Tibial artery (tissue), 4 donors: Measurements from ENCODE around the gene NEFH.
"Not testable (repeated sequence)": the region's sequence is repeated elsewhere in the genome, so short reads cannot be mapped to it uniquely, and the experiment has no call there.

Experiments used
- DNase-seq, 2 donors: peaks; one replicate each; pipeline ENCODE4 v3.0.0-alpha.2; 2019
- H3K27ac ChIP-seq, 2 donors: fragments of 200-600 bp; sonication (generic) in 1 of 2; 1 replicate in 1 of 2; 2 replicates in 1 of 2; pipeline ENCODE4 v1.5.1; 2018 to 2019; ENCODE audit warnings: mild to moderate bottlenecking in 1 of 2
- H3K27me3 ChIP-seq, 2 donors: fragments of 200-600 bp; sonication (generic) in 1 of 2; one replicate each; pipeline versions ENCODE4 v1.5.1 to v1.6.0; 2016 to 2019
- H3K36me3 ChIP-seq, 3 donors: fragments of 200-600 bp; sonication (generic) in 2 of 3; one replicate each; pipeline ENCODE4 v1.5.1; 2016 to 2019; ENCODE audit warnings: mild to moderate bottlenecking in 2 of 3
- H3K4me1 ChIP-seq, 4 donors: fragments of 200-600 bp; sonication (generic) in 2 of 4; 1 replicate in 3 of 4; 2 replicates in 1 of 4; pipeline ENCODE4 v1.5.1; 2016 to 2019
- H3K4me3 ChIP-seq, 2 donors: fragments of 200-600 bp; sonication (generic) in 1 of 2; 1 replicate in 1 of 2; 2 replicates in 1 of 2; pipeline ENCODE4 v1.5.1; 2018 to 2019; ENCODE audit warnings: mild to moderate bottlenecking in 2 of 2
- H3K9me3 ChIP-seq, 3 donors: fragments of 200-600 bp; sonication (generic) in 1 of 3; one replicate each; pipeline ENCODE4 v1.5.1; 2016 to 2019
- intact Hi-C: fragments of 100-400 bp; cut with DNase I; formaldehyde crosslinking; loops from one replicate; pipeline ENCODE4 v1.15.0; 2023; ENCODE audit warnings: low total_unique reads
- TF ChIP-seq, protein P1 (sequence below), 2 experiments: fragments of 200-600 bp in 1 of 2; fragments of 450-650 bp in 1 of 2; IDR thresholded peaks; one replicate each; pipeline ENCODE4 v1.5.1; 2017 to 2019; ENCODE audit warnings: antibody characterized with exemption in 2 of 2, mild to moderate bottlenecking in 1 of 2, moderate library complexity in 1 of 2

The NEFH gene

DNA sequence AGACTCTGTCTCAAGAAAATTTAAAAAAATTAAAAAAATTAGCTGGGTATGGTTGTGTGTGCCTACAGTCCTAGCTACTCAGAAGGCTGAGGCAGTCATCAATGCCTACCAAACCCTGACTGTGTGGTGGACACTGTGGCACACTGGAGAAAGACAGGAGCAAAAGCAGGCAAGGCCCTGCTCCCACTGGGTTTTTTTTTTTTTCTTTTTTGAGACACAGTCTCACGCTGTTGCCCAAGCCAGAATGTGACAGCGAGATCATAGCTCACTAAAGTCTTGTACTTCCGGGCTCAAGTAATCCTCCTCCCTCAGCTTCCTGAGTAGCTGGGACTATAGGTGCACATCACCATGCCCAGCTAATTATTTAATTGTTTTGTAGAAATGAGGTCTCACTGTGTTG is 4.6 kb downstream of the NEFH start:
- H3K9me3 ChIP-seq: no peaks in the 10 kb centered on the region
- peaks cover 0 to 17% (median 13%) of the 10 kb centered on the region in 4 donors for H3K4me1 ChIP-seq
- no peak overlapping the region for H3K4me3 ChIP-seq
- DNase-seq: no peak
- peaks cover 0 to 39% of the 10 kb centered on the region in 2 donors for H3K27me3 ChIP-seq
- H3K27ac ChIP-seq: no peak overlapping the region
- TF ChIP-seq, protein P1, sequence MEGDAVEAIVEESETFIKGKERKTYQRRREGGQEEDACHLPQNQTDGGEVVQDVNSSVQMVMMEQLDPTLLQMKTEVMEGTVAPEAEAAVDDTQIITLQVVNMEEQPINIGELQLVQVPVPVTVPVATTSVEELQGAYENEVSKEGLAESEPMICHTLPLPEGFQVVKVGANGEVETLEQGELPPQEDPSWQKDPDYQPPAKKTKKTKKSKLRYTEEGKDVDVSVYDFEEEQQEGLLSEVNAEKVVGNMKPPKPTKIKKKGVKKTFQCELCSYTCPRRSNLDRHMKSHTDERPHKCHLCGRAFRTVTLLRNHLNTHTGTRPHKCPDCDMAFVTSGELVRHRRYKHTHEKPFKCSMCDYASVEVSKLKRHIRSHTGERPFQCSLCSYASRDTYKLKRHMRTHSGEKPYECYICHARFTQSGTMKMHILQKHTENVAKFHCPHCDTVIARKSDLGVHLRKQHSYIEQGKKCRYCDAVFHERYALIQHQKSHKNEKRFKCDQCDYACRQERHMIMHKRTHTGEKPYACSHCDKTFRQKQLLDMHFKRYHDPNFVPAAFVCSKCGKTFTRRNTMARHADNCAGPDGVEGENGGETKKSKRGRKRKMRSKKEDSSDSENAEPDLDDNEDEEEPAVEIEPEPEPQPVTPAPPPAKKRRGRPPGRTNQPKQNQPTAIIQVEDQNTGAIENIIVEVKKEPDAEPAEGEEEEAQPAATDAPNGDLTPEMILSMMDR (IDR thresholded peaks at IDR 0.05): no peak
- intact Hi-C loops: no loop called here
- H3K36me3 ChIP-seq: no peaks in the 10 kb centered on the region

DNA sequence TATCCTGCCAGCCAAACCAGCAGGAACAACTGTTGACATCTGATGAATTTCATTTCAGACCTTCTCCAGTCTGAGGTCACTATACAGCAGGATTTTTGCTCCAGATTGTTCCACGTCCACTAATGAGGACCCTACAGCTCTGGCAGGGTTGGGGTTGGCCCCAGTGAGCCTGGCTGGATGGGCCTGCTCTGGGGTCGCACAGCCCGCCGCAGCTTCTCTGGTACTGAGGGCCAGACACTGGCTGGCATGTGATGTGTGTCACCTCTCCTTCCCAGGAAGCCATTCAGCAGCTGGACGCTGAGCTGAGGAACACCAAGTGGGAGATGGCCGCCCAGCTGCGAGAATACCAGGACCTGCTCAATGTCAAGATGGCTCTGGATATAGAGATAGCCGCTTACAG is 5.4 kb downstream of the NEFH start:
- H3K4me3 ChIP-seq: no peak overlapping the region
- no peak overlapping the region for H3K27ac ChIP-seq
- TF ChIP-seq, protein P1 (IDR thresholded peaks at IDR 0.05): no peak
- intact Hi-C loops: no loop called here
- H3K27me3 ChIP-seq: peaks cover 0 to 30% of the 10 kb centered on the region in 2 donors
- peaks cover 0 to 9% (median 6%) of the 10 kb centered on the region in 4 donors for H3K4me1 ChIP-seq
- no peaks in the 10 kb centered on the region for H3K36me3 ChIP-seq
- no peak for DNase-seq
- H3K9me3 ChIP-seq: no peaks in the 10 kb centered on the region

DNA sequence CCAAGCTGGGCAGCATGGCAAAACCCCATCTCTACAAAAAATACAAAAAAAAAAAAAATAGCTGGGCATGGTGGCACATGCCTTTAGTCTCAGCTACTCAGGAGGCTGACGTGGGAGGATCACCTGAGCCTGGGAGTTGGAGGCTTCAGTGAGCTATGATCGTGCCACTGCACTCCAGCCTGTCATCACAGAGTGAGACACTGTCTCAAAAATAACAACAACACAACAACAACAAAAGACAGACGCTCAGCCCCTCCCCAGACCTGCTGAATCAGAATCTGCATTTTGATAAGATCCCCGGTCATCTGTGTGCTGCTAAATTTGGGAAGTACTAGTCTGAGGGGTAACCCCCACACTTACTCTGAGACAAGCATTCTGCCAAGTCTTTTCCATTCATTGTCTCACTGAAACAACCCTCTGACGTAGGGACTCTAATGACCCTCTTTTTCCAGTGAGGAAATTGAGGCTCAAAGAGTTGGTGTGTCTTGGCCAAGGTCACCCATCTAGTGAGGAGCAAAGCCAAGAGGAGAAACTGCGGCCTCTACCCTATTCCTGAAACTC is 7.5 kb downstream of the NEFH start:
- DNase-seq: no peak
- H3K27me3 ChIP-seq: peaks cover 0 to 10% of the 10 kb centered on the region in 2 donors
- no peaks in the 10 kb centered on the region for H3K36me3 ChIP-seq
- H3K4me1 ChIP-seq: no peaks in the 10 kb centered on the region
- no peak overlapping the region for H3K4me3 ChIP-seq
- no peak overlapping the region for H3K27ac ChIP-seq
- no peaks in the 10 kb centered on the region for H3K9me3 ChIP-seq
- intact Hi-C loops: no loop called here
- TF ChIP-seq, protein P1 (IDR thresholded peaks at IDR 0.05): no peak

DNA sequence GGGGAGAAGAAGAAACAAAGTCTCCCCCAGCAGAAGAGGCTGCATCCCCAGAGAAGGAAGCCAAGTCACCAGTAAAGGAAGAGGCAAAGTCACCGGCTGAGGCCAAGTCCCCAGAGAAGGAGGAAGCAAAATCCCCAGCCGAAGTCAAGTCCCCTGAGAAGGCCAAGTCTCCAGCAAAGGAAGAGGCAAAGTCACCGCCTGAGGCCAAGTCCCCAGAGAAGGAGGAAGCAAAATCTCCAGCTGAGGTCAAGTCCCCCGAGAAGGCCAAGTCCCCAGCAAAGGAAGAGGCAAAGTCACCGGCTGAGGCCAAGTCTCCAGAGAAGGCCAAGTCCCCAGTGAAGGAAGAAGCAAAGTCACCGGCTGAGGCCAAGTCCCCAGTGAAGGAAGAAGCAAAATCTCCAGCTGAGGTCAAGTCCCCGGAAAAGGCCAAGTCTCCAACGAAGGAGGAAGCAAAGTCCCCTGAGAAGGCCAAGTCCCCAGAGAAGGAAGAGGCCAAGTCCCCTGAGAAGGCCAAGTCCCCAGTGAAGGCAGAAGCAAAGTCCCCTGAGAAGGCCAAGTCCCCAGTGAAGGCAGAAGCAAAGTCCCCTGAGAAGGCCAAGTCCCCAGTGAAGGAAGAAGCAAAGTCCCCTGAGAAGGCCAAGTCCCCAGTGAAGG is 9.2 kb downstream of the NEFH start:
- H3K4me1 ChIP-seq, H3K9me3 ChIP-seq, H3K36me3 ChIP-seq, intact Hi-C loops, H3K4me3 ChIP-seq, H3K27ac ChIP-seq, H3K27me3 ChIP-seq, DNase-seq: not testable (repeated sequence)

DNA sequence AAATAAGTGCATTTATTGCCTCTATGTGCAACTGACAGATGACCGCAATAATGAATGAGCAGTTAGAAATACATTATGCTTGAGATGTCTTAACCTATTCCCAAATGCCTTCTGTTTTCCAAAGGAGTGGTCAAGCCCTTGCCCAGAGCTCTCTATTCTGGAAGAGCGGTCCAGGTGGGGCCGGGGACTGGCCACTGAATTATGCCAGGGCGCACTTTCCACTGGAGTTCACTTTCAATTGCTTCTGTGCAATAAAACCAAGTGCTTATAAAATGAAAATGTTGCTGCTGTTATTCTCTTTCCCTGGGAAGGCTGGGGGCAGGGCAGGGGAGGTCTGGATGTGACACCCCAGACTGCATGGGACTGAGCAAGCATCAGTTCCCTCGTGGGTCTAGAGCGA is 11.0 kb downstream of the NEFH start:
- DNase-seq: no peak
- H3K36me3 ChIP-seq: no peaks in the 10 kb centered on the region
- intact Hi-C loops: no loop called here
- H3K27ac ChIP-seq: no peak overlapping the region
- H3K9me3 ChIP-seq: no peaks in the 10 kb centered on the region
- no peak overlapping the region for H3K4me3 ChIP-seq
- H3K27me3 ChIP-seq: no peaks in the 10 kb centered on the region
- H3K4me1 ChIP-seq: no peaks in the 10 kb centered on the region
- TF ChIP-seq, protein P1 (IDR thresholded peaks at IDR 0.05): no peak

DNA sequence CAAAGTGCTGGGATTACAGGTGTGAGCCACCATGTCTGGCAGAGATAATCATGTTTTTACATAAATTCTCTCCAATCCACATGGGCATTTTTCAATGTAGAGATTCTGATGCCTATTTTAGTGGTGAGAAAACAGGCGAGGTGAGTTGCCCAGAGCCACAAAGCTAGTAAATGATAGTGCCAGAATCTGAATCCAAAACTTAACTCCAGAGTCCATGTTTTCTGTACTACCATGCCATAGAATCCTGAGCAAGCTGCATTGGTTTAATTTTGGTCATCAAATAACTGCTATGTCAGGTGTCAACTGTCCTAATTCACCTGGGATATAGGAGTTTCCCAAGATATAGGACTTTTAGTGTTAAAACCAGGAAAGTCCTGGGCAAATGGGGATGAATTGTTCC is 13.6 kb downstream of the NEFH start:
- intact Hi-C loops: no loop called here
- TF ChIP-seq, protein P1 (IDR thresholded peaks at IDR 0.05): no peak

More for the DNA sequence above, 13.6 kb downstream of the NEFH start:
- Histone ChIP-seq H3K27ac (no peak overlapping the region), H3K4me3 (no peak overlapping the region), H3K4me1 (no peaks in the 10 kb centered on the region), H3K27me3 (no peaks in the 10 kb centered on the region), H3K9me3 (no peaks in the 10 kb centered on the region), H3K36me3 (no peaks in the 10 kb centered on the region)
- no peak for DNase-seq
